GM18517 (cell line): Measurements from ENCODE around the gene TINAG.
"Not testable (repeated sequence)": the region's sequence is repeated elsewhere in the genome, so short reads cannot be mapped to it uniquely, and the experiment has no call there.

Source experiments
- ATAC-seq: cut with Tn5 transposase; IDR thresholded peaks from one replicate; pipeline ENCODE4 v1.9.1; 2021; ENCODE audit warnings: mild to moderate bottlenecking, moderate library complexity; ENCODE audit not compliant: unreplicated experiment

The TINAG gene

DNA sequence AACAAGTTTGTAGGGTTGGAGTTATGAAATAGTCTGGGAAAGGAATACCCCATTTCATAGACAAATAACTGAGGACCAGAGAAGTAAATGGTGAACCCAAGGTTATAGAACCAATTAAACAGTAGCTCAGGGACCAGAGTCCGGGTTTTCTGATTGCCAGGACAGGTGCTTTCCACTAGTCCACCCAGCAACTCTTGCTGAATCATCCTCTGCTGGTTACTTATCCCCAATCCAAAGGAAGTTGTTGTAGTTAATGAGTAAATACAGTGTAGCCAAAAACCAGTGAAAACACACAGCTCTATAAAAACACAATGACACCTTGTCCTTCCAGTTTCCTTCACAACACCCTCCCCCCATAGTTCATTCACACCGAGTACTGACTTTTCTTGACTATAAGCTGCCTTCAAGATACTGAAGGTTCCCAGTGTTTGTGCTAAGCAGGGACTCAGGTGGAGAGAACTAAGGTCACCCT, 766 bp upstream of the TINAG start:
- ATAC-seq = peak; percentile 44

DNA sequence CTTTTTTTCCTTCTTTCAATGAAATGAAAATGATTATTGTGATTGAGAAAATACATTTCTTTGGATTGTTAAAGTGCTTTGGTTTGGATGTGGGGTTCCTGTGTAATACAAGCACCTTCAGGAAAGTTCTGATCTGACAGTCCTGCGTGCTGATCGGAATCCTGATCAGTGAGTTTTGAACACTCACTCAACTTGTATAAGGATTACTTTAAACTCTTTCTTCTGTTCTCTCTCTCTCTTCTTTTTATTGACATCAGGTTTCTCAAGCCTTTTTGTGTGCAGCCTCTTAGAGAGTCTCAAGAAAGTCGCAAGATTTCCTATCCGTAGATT, 710 bp downstream of the TINAG start:
- ATAC-seq = no peak

DNA sequence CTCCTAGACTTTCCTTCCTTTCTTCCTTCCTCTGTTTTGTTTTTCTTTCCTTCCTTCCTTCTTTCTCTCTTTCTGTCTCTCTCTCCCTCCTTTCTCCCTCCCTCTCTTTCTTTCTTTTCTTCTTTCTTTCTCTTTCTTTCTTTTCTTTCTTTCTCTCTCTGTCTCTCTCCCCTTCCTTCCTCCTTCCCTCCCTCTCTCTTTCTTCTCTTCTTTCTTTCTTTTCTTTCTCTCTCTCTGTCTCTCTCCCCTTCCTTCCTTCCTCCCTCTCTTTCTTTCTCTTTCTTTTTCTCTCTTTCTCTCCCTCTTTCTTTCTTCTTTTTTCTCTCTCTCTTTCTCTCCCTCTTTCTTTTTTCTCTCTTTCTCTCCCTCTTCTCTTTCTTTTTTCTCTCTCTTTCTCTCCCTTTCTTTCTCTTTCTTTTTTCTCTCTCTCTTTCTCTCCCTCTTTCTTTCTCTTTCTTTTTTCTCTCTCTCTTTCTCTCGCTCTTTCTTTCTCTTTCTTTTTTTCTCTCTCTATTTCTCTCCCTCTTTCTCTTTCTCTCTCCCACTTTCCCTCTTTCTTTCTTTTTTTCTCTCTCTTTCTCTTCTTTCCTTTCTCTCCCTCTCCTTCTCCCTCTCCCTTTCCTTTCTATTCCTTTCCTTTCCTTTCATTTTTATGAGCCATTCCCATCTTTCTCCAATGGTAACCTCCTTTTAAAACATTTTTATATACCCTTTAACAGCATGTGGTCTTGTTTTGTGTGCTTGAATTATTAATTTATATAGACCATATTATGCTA, 2.3 kb downstream of the TINAG start:
- no peak for ATAC-seq

DNA sequence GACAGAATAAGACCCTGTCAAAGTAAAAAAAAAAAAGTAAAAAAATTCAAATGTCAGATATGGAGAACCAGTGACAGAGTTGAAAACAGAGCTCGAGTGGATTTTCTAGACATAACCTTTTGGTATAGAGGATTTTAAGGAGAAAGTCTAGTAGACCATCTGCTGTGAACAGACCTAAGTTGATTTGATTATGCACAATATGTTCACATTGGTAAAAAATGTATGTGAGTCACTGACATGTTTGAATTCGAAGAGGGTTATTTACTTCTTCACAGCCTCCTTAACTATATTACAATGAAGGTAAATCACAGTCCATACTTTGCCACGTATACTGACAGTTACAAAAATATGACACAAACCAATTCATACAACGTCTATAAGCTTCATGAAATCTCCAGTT, 7.4 kb downstream of the TINAG start:
- no peak for ATAC-seq

DNA sequence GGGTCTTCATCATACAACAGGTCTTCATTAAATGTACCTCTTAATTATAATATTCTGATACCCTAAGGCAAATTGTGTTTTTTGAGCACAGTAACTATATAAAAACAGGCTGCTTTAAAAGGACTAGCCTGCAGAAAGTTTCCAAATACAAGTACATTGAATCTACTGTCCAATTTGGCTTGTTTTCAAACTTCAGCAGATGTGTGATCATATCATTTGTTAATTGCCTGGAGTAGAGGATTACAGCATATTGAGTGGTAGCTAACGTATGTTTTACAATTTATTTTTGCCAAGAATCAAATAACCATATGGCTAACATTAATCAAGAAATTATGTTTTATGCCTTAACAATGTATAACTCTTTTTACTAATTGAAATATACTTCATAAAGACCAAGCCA, 12.6 kb downstream of the TINAG start:
- no peak for ATAC-seq

DNA sequence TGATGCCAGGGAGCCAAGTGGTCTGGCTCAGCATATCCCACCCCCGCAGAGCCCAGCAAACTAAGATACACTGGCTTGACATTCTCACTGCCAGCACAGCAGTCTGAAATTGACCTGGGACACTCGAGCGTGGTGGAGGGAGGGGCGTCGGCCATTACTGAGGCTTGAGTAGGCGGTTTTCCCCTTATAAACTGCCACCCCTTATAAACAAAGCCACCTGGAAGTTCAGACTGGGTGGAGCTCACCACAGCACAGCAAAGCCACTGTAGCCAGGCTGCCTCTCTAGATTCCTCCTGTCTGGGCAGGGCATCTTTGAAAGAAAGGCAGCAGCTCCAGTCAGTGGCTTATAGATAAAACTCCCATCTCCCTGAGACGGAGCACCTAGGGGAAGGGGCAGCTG, 19.4 kb downstream of the TINAG start:
- no peak for ATAC-seq

DNA sequence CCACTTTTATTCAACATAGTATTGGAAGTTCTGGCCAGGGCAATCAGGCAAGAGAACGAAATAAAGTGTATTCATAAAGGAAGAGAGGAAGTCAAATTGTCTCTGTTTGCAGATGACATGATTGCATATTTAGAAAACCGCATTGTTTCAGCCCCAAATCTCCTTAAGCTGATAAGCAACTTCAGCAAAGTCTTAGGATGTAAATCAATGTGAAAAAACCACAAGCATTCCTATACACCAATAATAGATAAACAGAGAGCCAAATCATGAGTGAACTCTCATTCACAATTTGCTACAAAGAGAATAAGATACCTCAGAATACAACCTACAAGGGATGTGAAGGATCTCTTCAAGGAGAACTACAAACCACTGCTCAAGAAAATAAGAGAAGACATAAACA, 23.3 kb downstream of the TINAG start:
- ATAC-seq = not testable (repeated sequence)

DNA sequence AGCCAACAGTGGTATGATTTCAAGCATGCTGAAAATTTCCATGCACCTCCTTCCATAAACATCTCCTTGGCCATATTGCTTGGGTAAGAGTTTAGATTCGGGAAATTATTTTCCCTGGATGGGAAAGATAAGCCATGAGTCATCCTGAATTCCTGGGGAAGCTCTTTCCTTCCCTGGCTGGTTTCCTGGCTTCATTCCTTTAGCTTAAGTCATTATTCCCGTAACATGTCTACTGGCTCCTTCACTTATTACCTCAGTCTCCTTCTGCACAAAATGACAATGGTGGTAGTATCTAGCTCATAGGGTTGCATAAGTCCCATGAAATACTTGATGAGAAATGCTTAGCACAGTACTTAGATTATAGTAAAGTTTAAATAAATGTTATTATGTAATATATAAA, 27.6 kb downstream of the TINAG start:
- ATAC-seq = no peak

DNA sequence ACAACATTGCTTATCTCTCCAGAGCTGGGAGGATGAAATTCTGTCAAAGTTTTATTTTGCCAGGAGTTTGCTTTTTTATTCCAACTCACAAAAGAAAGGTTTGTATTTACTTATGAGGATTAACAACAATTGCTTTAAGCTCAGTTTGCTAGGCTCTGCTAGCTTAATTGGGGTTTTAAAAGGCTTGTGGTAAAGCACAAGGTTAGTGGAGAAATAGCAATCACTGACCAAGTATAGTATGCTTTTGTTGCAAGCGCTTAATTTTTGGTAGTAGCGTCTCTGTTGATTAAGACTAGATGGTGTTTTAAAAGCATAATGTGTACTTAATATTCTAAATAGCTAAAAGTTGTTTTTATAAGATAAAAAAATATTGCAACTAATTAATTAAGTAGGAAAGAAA, 45.7 kb downstream of the TINAG start:
- no peak for ATAC-seq

DNA sequence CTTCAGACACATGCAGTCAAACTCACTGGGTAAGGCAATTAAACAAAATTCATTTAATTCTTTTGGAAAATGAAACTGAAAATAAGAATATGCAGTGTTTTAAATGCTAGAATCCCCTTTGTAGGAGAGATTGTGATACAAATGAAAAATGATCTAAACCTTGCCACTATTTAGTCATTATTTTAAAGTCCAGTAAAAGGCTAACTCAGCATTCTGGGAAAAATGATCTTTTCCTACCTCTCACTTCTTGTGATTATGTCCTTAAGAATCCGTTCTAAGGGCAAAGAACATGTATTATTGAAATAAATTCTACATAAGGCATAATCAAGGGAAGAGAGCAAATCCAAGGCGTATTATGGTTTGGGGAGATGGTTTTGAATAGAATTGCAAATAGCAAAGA, 46.4 kb downstream of the TINAG start:
- no peak for ATAC-seq

DNA sequence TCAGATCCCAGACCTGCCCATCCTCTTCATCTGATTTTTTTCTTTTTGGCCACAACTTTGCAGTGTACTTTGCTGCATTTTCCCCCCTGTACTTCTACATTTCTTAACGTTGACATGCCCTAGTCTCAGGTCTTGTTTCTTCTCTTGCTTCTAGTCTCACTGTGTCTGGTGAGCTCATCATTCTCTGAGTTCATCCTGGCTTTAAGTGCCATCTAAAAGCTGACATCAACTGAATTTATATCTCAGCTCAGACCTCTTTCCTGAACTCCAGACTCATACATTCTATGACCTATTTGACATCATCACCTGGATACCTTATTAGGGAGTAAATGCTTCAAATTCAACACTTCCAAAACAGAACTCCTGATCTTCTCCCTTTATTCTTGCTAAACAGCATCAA, 48.9 kb downstream of the TINAG start:
- ATAC-seq = no peak

DNA sequence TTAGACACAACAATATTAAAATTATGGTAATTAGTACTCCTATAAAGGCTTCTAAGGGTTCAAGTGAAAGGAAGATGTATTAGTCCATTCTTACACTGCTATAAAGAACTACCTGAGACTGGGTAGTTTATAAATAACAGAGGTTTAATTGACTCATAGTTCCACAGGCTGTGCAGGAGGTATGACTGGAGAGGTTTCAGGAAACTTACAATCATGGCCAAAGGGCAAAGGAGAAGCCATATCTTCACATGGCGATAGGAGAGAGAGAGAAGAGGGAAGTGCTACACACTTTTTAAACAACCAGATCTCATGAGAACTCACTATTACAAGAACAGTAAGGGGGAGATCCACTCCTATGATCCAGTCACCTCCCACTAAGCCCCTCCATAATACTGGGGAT, 52.9 kb downstream of the TINAG start:
- no peak for ATAC-seq

DNA sequence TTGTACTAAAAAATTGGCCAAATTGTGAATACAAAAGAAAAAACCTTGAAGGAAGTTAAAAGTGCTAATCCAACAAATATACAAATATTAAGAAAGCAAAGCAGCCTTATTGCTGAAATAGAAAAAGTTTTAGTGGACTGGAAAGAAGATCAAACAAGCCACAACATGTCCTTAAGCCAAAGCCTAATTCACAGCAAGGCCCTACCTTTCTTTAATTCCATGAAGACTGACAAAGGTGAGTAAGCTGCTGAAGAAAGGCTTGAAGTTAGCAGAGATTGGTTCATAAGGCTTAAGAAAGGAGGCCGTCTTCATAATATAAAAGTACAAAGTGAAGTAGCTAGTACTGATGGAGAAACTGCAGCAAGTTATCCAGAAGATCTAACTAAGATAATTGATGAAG, 53.5 kb downstream of the TINAG start:
- no peak for ATAC-seq

DNA sequence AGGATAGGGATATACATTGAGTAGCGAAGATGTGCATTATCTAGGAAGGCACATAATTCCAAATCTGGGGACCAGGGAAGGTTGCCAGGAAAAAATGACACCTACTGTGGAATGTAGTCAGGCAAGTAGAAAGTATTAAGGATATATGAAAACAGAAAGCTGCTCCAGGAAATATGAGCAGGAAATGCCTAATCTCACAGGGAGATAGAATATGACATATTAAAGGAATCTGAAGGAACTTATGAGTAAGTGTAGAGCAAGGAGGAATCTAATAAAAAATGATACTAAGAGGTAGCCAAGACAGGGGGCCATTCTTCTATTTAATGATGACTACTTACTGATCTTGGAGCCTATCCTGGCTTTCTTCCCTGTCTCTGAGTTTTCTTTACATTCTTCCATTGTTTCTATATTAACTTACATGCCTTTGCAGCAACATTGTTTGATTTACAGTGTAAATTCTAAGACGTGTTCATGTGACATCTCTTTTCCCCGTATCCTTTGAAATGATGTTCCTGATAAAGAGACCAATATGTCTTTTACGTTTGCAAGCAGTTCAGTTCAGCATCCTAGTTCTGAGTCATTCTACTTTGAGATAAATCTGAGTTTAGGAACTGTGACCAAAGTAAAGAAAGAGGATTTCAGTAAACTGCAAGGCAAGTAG, 58.6 kb downstream of the TINAG start:
- ATAC-seq = no peak

DNA sequence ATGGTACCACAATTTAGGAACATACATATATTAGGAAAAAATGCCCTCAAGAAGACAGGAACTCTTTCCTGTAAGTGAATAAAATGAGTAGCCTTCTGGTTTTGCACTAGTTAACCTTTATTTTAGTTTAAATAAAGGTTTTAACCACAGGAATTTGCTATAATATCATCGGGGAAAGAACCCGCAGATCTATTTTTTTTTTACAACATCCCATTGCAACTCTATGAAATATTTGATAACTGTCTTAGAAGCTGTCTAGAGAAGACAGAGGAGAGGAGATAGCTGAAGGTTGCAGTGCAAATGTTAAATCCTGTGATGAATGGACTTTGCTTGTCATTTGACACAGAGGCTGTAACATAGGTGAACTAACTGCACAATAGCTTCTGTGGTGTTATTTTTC, 69.5 kb downstream of the TINAG start:
- no peak for ATAC-seq

DNA sequence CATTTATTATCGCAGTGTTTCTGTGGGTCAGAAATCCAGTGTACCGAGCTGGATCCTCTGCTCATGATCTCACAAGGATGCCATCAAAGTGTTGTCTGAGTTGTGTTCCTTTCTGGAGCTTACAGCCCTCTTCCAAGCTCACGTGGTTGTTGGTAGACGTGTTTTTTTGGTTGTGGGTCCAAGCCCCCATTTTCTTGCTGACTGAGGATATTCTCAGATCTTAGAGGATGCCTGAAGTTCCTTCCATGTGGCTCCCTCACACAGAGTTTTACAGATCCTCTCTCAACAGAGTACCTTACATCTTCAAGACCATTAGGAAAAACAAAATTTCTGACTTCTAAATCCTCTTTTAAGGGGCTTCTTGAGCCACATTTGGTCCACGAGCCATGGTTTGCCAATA, 78.1 kb downstream of the TINAG start:
- no peak for ATAC-seq

DNA sequence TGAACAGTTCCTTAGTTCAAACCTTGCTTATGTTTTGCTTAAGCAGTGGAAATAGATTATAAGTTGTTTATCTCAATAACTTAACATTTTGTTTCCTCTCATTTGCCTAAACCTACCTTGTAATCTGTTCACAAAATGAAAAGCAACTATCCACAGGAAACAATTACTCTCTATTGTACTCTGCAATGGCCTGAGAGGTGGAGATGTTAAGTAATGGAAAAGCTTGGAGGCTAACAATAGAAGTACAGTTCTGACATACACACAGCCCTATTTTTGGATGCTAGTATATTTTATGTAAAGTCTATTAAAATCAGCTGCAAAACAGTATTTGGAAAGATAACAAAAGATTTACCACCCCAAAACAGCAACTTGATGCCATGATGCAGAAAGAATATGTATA, 82.1 kb downstream of the TINAG start:
- ATAC-seq = peak; percentile 57

DNA sequence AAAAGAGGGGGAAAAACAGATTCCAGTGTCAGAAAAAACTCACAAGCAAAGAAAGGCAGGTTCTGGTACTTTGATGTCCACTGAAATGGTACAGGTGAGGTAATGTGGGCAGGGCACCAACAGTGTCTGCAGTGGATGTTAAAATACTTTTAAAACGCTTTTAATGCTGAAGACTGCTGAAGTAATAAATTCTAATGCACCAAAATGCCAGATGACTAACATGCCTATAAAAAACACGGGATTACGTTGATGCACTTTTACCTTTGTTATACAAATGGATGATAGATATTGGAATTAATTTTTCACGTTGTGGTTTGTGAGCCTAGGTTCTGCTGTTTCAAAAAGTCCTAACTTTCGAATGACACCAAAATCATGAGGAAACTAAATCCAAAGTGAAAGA, 83.3 kb downstream of the TINAG start:
- ATAC-seq = no peak

DNA sequence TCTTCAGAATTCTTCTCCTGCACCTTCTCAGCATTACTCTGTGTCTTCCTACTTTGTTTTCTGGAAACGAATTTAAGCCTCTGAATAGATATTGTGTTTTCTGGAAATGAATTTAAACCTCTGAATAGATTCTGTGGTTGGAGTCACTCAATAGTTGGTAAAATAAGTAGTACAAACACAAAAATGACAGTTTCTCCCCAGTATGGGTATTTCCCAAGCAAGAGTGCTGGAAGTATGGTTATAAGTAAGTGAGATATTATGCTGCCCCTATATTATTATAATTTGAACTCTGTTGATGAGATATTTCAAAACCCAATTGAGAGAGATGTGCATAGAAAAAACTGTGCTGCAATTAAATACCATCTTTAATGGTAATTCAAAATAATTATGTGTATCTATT, 94.9 kb downstream of the TINAG start:
- no peak for ATAC-seq

DNA sequence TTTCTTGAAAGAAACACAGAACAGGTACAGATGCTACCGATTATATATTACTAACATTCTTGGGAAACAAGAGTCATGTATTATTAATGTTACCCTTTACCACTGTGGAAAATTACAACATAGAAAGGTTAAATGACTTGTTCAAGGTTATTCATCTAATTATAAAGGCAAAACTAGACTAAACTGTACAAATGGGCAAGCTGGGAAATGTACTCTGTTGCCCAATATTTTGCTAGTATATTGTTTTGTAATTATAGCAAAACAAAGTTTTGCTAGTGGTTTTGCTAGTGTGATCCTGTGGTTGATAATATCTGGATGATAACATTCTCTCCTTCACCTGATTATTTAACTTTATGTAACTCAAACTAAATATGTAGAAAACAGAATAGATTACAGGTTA, 96.5 kb downstream of the TINAG start:
- no peak for ATAC-seq

DNA sequence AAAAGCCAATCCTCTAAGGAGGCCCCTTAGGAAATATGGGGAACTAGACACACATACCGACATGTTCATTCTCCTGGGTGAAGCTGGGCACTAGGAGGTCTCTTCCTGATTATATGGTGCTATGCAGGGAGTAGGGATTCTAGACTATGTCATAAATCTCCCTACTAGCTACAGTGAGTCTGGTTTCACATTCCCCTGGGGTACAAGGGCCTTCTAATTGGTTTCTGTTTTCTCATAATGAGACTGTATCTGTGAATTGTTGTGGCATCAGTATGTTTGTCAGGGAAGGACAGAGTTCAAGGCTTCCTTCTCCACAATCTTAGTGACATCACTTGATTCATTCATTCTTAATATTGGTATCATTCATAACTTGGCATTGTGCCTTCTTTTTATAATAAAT, 103.5 kb downstream of the TINAG start:
- ATAC-seq = no peak

DNA sequence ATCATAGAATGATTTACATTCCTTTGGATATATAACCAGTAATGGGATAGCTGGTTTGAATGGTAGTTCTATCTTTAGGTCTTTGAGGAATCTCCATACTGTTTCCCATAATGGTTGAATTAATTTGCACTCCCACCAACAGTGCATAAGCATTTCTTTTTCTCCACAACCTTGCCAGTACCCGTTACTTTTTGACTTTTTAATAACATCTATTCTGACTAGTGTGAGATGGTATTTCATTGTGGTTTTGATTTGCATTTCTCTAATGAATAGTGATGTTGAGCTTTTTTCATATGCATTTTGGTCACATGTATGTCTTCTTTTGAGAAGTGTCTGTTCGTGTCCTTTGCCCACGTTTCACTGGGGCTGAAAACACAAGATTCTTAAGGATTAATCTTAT, 107.3 kb downstream of the TINAG start:
- ATAC-seq = no peak

DNA sequence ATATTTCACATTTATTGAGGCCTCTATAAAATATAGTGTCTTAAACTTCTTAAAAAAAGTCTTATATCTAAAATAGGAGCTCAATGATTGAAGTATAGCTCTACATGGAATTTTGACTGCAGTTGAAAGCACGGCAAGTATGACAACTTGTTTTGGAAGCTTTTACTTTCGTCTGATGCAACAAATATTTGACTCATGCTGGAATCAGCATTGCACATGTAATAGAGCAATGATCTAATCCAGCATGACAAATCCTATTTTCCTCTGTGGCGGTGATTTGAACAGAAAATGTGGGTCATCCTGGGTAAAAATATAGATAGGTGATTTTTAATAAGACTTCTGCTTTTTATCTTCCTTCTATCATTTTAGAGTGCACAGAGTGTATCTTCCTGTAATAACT, 111.6 kb downstream of the TINAG start:
- ATAC-seq = no peak
